Smooth muscle cell of the brain vasculature (primary cell): ENCODE data around the gene ZNF212.
A peak's percentile ranks its signal among the peaks of the same experiment; 100 is the strongest.
"Not testable (repeated sequence)": the region's sequence is repeated elsewhere in the genome, so short reads cannot be mapped to it uniquely, and the experiment has no call there.

Experiments
- DNase-seq: peaks from one replicate; pipeline ENCODE4 v3.0.0-alpha.2; 2012; ENCODE audit warnings: low read depth, low spot score

ZNF212 gene

GRCh38 chr7:149252378-149252777 is 12.9 kb downstream of the ZNF212 start:
- DNase-seq, result no peak

- DNase-seq, result no peak
Observed at GRCh38 chr7:149253665-149254064, 14.2 kb downstream of the ZNF212 start.

- DNase-seq, result no peak
Observed at GRCh38 chr7:149254181-149254858, 14.9 kb downstream of the ZNF212 start.

- no peak for DNase-seq
Observed at GRCh38 chr7:149255174-149255573, 15.7 kb downstream of the ZNF212 start.

GRCh38 chr7:149256568-149256967 is 17.1 kb downstream of the ZNF212 start:
- DNase-seq, result no peak

DNA sequence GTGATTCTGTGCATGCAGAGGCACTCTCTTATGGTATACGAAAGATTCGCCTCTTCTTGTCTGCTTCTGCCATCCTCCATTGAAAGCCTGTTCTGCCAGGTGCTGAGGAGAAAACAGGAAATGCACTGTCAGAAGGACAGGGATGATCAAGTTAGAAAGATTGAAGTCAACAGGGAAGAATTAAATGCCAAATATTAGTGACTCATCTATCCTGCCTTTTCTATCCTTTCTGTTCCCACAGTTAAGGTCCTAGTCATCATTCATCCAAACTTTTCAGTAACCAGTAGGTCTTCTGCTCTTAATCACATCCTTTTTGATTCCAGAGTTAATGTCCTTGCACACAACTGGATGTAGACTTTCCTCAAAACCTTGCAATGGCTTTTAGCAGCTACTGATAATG is 17.7 kb downstream of the ZNF212 start:
- no peak for DNase-seq

- DNase-seq, result no peak
Observed at GRCh38 chr7:149261316-149261828, 21.9 kb downstream of the ZNF212 start.

DNA sequence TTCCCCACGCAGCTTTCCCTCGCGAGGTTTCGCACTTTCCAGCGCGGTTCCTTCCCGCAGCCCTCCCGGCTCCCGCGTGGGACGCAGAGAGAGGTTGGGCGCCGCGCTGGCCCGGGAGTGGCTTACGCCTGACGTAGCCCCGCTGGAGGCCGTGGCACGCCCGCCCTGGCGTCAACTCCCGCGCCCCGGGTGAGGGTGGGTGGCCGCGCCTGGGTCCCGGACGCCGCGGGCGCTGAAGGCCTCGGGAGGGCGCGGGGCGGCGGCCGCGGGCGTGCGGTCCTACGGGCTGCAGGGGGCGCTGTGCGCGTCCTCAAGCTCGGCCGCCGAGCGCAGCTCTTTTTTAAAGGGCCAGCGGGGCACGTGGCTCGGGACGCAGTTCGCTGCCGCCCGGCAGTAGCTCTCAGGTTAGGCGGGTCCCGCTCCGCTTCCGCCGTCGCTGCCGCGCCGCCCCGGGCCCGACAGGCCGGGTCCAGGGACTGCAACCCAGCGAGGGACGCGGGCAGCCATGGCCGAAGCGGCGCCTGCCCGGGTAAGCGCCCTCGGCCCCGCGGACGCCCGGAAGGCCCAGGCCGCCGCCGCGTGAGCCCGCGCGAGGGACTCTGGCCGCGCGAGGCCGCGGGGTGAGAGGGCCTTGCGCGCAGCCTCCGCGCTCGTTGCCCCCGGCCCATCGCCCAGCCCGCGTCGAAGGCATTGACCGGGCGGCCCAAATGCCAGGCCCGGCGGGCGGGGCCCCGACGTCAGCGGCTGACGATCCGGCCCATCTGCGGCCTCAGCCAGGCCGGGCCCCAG is 22.6 kb downstream of the ZNF212 start, which contains the start of gene ZNF783:
Gene ZNF783, plus strand, starts transcription at position 368 of the 789 bp plus-strand sequence. Its CDS starts 138 bp downstream, at position 506.
- peak; percentile 78 for DNase-seq

- DNase-seq, result no peak
Observed at GRCh38 chr7:149266451-149266850, 27.0 kb downstream of the ZNF212 start.

DNA sequence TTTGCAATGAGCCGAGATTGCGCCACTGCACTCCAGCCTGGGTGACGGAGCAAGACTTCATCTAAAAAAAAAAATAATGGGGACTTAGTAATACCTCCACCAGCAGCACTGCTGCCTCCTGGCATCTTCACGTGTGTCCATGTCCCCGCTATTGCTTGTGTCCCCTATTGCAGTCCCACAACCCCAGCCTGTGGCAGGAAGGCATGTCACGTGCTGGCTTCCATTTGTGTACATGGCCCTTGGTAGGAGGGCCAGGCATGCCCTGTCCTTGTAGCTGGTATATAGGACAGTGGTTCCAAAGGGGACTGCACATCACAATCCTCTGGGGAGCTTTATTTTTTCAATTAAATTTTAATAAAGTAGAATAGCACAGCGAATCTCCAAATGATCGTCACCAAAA is 28.3 kb downstream of the ZNF212 start:
- DNase-seq, result no peak

DNA sequence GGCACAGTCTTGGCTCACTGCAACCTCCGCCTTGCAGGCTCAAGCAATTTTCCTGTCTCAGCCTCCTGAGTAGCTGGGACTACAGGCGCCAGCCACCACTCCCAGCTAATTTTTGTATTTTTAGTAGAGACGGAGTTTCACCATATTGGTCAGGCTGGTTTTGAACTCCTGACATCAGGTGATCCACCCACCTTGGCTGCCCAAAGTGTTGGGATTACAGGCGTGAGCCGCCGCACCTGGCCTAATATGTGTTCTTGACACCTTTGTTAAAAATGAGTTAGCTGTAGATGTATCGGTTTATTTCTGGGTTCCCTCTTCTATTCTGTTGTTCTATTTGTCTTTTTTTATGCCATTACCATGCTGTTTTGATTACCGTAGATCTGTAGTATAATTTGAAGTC is 35.0 kb downstream of the ZNF212 start:
- DNase-seq, result not testable (repeated sequence)

DNA sequence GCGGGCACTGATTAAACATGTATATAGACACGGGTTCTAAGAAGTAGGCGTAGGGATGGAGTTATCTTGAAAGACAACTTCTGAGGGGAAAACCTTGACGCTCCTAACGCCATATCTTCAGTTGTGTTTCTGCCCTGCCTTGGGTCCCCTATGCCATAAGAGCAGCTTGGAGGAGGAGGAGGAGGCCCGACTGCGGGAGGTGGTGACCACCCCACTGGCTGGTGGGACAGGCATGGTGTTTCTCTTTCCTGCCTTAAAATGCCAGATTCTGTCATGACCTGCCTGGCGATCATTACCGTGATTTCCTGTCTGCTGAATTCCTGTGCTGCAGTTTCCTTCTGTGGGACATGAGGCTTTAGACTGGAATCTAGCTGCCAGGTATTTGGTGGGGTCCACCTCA is 38.4 kb downstream of the ZNF212 start:
- DNase-seq, result no peak

- no peak for DNase-seq
Observed at GRCh38 chr7:149278396-149278795, 38.9 kb downstream of the ZNF212 start.

GRCh38 chr7:149279111-149279743 is 39.8 kb downstream of the ZNF212 start:
- no peak for DNase-seq

- no peak for DNase-seq
Observed at GRCh38 chr7:149280151-149280550, 40.7 kb downstream of the ZNF212 start.

DNA sequence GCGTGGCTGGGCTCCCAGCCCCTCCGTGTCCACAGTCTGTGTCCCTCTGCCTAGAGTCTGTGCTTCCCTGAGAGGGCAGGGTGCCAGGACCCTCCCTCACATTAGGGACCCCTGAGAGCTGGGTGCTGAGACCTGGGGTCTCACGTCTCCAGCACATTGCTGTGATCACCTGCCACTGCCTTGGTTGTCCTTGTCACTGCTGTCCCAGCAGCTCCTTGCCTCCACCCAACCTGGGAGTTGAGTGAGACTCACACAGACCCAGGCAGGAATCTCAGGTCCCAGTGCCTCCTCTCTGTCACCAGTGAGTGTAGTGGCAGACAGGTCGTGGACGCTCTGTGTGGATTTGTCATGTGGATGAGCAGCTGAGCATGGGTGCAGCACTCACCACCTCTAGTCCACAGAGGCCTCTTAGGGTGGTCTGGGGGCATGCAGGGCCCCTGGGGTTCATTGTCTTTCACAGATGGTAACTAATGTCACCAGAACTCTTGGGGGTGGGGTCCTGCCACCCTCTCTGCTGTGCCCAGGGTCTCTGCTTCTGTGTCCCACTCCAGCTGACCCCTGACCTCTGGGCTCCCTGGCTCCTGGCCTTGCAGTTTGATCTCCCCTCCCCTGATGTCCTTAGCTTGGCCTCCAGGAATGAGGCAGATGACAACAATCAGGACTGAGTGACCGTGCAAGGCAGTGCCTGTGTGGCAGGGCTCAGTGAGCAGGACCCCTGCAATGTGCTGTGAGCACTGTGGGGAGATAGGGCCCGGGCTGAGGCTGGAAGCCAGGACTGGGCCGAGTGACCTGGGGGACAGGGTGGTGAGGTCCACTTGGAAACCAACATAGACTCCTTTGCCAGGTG is 41.4 kb downstream of the ZNF212 start:
- no peak for DNase-seq

- no peak for DNase-seq
Observed at GRCh38 chr7:149281508-149282330, 42.3 kb downstream of the ZNF212 start.

GRCh38 chr7:149282331-149282655 is 42.8 kb downstream of the ZNF212 start:
- DNase-seq, result no peak

DNA sequence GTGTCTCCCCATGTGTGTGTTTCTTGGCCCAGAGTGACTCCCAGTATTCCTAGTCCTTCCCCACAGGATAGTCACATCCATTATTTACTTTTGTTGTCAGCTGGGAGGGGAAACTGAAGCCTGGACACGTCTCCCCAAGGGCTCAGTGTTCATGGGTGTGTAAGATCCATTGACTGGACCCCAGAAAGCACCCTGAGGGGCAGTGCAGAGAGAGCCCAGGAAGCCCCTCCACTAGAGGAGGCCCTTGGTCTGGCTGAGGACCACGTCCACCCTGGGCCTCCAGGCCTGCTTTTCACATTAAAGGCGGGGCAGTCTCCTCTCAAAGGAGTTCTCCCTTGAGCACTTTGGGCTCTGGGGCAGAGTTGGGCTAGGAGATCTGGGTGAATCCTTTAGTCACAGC is 43.9 kb downstream of the ZNF212 start:
- no peak for DNase-seq

GRCh38 chr7:149284343-149284742 is 44.9 kb downstream of the ZNF212 start:
- DNase-seq, result no peak
